Measurements from ENCODE around the gene ERBB4. TPM values are rescaled to one million over a fixed set of nuclear protein-coding genes. Genes with fewer than 3 reads are reported as not detected.

ERBB4 gene
- total RNA-seq, 1 donor from 2014 or later, result 9.9 TPM

DNA sequence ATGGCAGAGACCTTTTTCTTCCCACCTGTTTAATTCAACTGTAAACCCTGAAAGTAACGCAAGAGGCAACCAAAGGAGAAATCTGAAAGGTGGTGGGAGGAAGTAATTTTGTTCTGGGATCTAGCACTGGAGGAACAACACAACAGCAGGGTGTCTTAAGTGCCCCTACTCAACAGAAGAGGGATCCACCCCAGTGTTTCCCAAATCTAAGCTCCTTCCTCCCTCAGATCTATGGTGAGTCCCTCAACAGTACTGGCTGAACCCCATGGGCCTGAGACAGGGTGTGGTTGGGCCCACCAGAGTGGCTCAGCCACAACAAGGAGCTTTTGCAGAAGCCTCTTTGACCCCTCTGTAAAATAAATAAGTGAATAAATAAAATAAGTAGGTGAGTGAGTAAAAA is 790.3 kb downstream of the ERBB4 start:
- Mint-ChIP-seq H3K27ac (no peak overlapping the region), H3K36me3 (no peaks in the 10 kb centered on the region), H3K9me3 (no peaks in the 10 kb centered on the region), H3K4me1 (ENCODE audit: unreplicated experiment) (peaks cover 10% of the 10 kb centered on the region), H3K27me3 (no peaks in the 10 kb centered on the region), H3K4me3 (no peak overlapping the region)
- TF ChIP-seq, protein P1, sequence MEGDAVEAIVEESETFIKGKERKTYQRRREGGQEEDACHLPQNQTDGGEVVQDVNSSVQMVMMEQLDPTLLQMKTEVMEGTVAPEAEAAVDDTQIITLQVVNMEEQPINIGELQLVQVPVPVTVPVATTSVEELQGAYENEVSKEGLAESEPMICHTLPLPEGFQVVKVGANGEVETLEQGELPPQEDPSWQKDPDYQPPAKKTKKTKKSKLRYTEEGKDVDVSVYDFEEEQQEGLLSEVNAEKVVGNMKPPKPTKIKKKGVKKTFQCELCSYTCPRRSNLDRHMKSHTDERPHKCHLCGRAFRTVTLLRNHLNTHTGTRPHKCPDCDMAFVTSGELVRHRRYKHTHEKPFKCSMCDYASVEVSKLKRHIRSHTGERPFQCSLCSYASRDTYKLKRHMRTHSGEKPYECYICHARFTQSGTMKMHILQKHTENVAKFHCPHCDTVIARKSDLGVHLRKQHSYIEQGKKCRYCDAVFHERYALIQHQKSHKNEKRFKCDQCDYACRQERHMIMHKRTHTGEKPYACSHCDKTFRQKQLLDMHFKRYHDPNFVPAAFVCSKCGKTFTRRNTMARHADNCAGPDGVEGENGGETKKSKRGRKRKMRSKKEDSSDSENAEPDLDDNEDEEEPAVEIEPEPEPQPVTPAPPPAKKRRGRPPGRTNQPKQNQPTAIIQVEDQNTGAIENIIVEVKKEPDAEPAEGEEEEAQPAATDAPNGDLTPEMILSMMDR (conservative IDR thresholded peaks at IDR 0.05), result no peak
- no peak for DNase-seq (ENCODE audit: extremely low spot score, unreplicated experiment)

DNA sequence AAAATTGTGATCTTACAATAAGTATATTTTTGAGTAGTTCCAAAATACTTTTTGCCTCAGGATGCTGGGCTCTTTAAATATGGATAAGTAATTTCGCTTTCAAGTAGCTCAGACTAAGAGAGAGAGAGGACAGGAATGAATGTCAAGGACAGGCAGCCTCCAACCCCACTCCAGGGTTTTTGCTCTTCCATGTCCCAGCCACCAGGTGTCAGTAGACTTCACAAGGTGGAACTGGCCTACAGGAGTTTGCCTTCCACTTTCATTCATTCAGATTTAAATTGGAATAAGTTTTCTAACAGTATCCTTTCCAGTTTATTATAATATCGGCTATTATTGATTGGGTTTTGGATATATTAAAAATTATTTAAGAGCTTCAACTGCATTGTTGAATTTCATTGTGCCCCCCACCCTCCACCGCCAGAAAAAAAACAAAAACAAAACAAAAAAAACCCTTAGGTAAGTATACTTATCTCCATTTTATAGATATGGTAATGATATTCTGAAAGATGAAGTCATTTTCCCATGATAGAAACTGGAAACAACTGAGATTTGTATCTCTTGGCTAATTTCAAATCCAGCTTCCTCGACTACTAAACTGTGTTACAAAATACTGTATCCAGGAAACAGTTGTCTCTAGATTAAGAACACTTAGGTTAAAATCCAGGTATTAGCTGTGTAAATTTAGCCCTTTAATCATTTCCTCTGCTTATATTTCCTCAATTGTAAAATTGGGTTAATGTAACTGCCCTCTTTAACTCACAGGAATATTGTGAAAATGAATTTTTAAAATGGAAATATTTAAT is 793.1 kb downstream of the ERBB4 start:
- H3K4me3 Mint-ChIP-seq, result no peak overlapping the region
- TF ChIP-seq, protein P1 (conservative IDR thresholded peaks at IDR 0.05), result peak; percentile 92
- no peak for DNase-seq (ENCODE audit: extremely low spot score, unreplicated experiment)

DNA sequence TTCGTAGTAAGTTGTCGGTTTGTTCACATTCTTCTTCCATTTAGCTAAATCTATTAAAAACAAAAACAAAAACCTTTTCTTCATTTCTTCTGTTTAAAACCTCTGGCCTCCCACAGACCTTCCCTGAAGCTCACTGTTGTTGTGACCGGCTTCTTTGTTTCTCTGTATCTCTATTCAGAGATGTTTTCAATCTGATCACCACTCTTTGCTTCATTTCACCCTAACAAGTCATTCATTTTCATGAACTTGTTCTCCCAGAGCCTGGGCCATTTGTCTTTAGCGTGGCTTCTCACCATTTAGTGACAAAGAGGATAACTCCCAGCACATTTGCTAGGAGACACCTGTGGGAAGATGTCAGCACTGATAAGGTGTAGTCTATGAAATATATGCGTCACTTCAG is 794.2 kb downstream of the ERBB4 start:
- DNase-seq (ENCODE audit: extremely low spot score, unreplicated experiment), result no peak
- peak overlapping the region; percentile 23 for H3K4me3 Mint-ChIP-seq
- H3K27ac Mint-ChIP-seq, result peak overlapping the region; percentile 57
- no peaks in the 10 kb centered on the region for H3K9me3 Mint-ChIP-seq
- no peaks in the 10 kb centered on the region for H3K27me3 Mint-ChIP-seq
- TF ChIP-seq, protein P1 (conservative IDR thresholded peaks at IDR 0.05), result no peak
- no peaks in the 10 kb centered on the region for H3K36me3 Mint-ChIP-seq
- peaks cover 14% of the 10 kb centered on the region for H3K4me1 Mint-ChIP-seq (ENCODE audit: unreplicated experiment)

More for the DNA sequence above, 793.1 kb downstream of the ERBB4 start:
- H3K36me3 Mint-ChIP-seq, result no peaks in the 10 kb centered on the region
- H3K9me3 Mint-ChIP-seq, result no peaks in the 10 kb centered on the region
- H3K4me1 Mint-ChIP-seq (ENCODE audit: unreplicated experiment), result peaks cover 14% of the 10 kb centered on the region
- H3K27me3 Mint-ChIP-seq, result no peaks in the 10 kb centered on the region
- no peak overlapping the region for H3K27ac Mint-ChIP-seq

DNA sequence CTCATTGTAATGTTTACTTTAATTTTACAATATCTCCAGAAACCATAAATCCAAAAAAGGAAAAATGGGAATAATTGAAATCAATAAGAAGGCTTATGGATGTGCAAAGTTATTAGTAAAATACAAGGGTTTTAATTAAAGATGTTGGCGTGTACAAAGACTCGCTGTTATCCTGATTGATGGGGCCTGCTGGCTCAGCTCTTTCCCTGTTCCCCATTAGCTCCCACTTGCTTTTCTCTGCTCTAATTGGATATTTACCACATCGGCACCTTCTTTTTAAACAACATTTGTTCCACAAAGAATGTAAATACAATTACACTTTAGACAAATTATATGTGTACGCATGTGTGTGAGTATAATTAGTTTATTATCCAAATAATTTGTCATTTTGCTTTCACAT is 796.6 kb downstream of the ERBB4 start:
- TF ChIP-seq, protein P1 (conservative IDR thresholded peaks at IDR 0.05), result no peak
- no peaks in the 10 kb centered on the region for H3K36me3 Mint-ChIP-seq
- no peak overlapping the region for H3K4me3 Mint-ChIP-seq
- DNase-seq (ENCODE audit: extremely low spot score, unreplicated experiment), result no peak
- H3K9me3 Mint-ChIP-seq, result no peaks in the 10 kb centered on the region
- no peak overlapping the region for H3K27ac Mint-ChIP-seq
- no peaks in the 10 kb centered on the region for H3K27me3 Mint-ChIP-seq
- peaks cover 14% of the 10 kb centered on the region for H3K4me1 Mint-ChIP-seq (ENCODE audit: unreplicated experiment)

DNA sequence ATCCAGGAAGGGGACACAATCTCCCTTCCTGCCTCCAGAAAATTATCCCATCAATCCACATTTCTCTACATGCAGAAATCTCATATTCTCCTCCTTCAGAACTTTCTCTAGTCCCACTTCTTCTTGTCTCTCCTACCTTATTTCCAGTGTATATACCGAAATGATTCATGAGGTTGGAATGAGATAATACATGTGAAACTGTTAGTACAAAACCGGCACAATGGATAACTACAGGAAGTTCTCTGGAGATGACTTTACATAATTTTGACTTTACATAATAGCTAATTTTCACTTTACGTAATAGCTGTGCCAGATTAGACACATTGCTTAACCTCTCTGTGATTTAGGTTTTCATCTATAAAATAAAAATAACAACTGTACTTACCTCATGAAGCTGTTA is 801.3 kb downstream of the ERBB4 start:
- no peak for DNase-seq (ENCODE audit: extremely low spot score, unreplicated experiment)
- Mint-ChIP-seq H3K27me3 (no peaks in the 10 kb centered on the region), H3K4me1 (ENCODE audit: unreplicated experiment) (no peaks in the 10 kb centered on the region), H3K27ac (no peak overlapping the region), H3K4me3 (no peak overlapping the region), H3K36me3 (no peaks in the 10 kb centered on the region), H3K9me3 (no peaks in the 10 kb centered on the region)
- TF ChIP-seq, protein P1 (conservative IDR thresholded peaks at IDR 0.05), result no peak

Measured in type B pancreatic cell (in vitro differentiated cells).